HCT116 (cell line): ENCODE results near the gene NCAPD3. TPM values are rescaled to one million over a fixed set of nuclear protein-coding genes. Genes with fewer than 3 reads are reported as not detected.

Experiments
- ATAC-seq: fragments of 200-7000 bp; cut with Tn5 transposase; 2 replicates; pipeline ENCODE4 v1.9.1; 2020; ENCODE audit warnings: mild to moderate bottlenecking, moderate library complexity
- BruUV-seq: library from RNA; stranded (reverse); fragments of 400-500 nt; replicated peaks from 2 replicates; lab custom pipeline; 2021; lab: Mats Ljungman, UMichigan
- CTCF ChIA-PET: fragments of 300-600 bp; sonication (Branson Sonifier 250); formaldehyde crosslinking; loops from one replicate; lab custom pipeline; 2021; ENCODE audit warnings: antibody characterized with exemption; lab: Charles Lee
- POLR2A ChIA-PET: fragments of 300-600, 350-600 bp; sonication (Branson Sonifier 250); formaldehyde crosslinking; loops from one replicate; lab custom pipeline; 2021; ENCODE audit warnings: antibody characterized with exemption; lab: Charles Lee
- RAD21 ChIA-PET, 2 experiments: fragments of 300-600 bp; sonication (Branson Sonifier 250); formaldehyde crosslinking; loops; one replicate each; lab custom pipeline; 2023; ENCODE audit warnings: low total read pairs in 2 of 2; ENCODE audit not compliant: uncharacterized antibody in 2 of 2, unreplicated experiment in 2 of 2, low non-redundant PET in 1 of 2; lab: Charles Lee
- DNase-seq: peaks from one replicate; pipeline ENCODE4 v3.0.0-alpha.2; 2010; ENCODE audit warnings: low read depth, low spot score
- H2AFZ ChIP-seq: fragments of 200-600 bp; shearing (Covaris generic), sonication (generic); 2 replicates; pipeline ENCODE4 v1.6.1; 2017; ENCODE audit warnings: low read depth, mixed run types, mixed read lengths, antibody characterized with exemption, low read length; ENCODE audit not compliant: poor library complexity, severe bottlenecking
- H3K27ac ChIP-seq: 2 replicates; pipeline ENCODE4 v1.5.1; 2012; ENCODE audit warnings: low read depth, low read length
- H3K27me3 ChIP-seq: fragments of 200-600 bp; sonication (generic); 2 replicates; pipeline ENCODE4 v1.6.1; 2016; ENCODE audit warnings: mixed run types, low read length, mixed read lengths; ENCODE audit not compliant: insufficient read depth
- H3K36me3 ChIP-seq, 2 experiments: fragments of 200-500 bp in 1 of 2; fragments of 200-600 bp in 1 of 2; sonication (Bioruptor generic) in 1 of 2; sonication (generic) in 1 of 2; 2 replicates each; pipeline versions ENCODE4 v1.5.1 to v1.6.1; 2014 to 2016; ENCODE audit warnings: low read length in 2 of 2, inconsistent platforms in 1 of 2, mixed read lengths in 1 of 2, mixed run types in 1 of 2; ENCODE audit not compliant: insufficient read depth in 2 of 2, control insufficient read depth in 1 of 2
- H3K4me1 ChIP-seq, 2 experiments: fragments of 200-600 bp in 1 of 2; sonication (generic) in 1 of 2; 2 replicates each; pipeline versions ENCODE4 v1.5.1 to v1.6.1; 2012 to 2017; ENCODE audit warnings: low read length in 2 of 2, inconsistent platforms in 1 of 2, mild to moderate bottlenecking in 1 of 2, mixed read lengths in 1 of 2, mixed run types in 1 of 2, moderate library complexity in 1 of 2; ENCODE audit not compliant: insufficient read depth in 2 of 2, control insufficient read depth in 1 of 2
- H3K4me2 ChIP-seq: fragments of 200-600 bp; sonication (generic); 2 replicates; pipeline ENCODE4 v1.6.1; 2017; ENCODE audit warnings: mixed run types, low read length, mixed read lengths
- H3K4me3 ChIP-seq, 2 experiments: fragments of 200-600 bp in 1 of 2; sonication (generic) in 1 of 2; replicated peaks in 1 of 2; 2 replicates each; pipeline ENCODE4 v1.5.1; 2011 to 2016; ENCODE audit warnings: low read length in 2 of 2, control low read depth in 1 of 2, low read depth in 1 of 2, mild to moderate bottlenecking in 1 of 2, mixed read lengths in 1 of 2, mixed run types in 1 of 2
- H3K79me2 ChIP-seq: fragments of 200-600 bp; sonication (generic); 2 replicates; pipeline ENCODE4 v1.6.1; 2017; ENCODE audit warnings: mild to moderate bottlenecking, mixed run types, low read length, moderate library complexity, mixed read lengths; ENCODE audit not compliant: insufficient read depth
- H3K9ac ChIP-seq: fragments of 200-600 bp; sonication (generic); 2 replicates; pipeline ENCODE4 v1.6.1; 2016; ENCODE audit warnings: low read length, mixed read lengths
- H3K9me2 ChIP-seq: fragments of 200-600 bp; sonication (generic), shearing (Covaris generic); 2 replicates; pipeline ENCODE4 v1.6.1; 2017; ENCODE audit warnings: mixed run types, mild to moderate bottlenecking, moderate library complexity; ENCODE audit not compliant: insufficient read depth
- H3K9me3 ChIP-seq, 2 experiments: fragments of 200-500 bp in 1 of 2; fragments of 200-600 bp in 1 of 2; sonication (Bioruptor generic) in 1 of 2; sonication (generic) in 1 of 2; 2 replicates each; pipeline ENCODE4 v1.6.1; 2014 to 2017; ENCODE audit warnings: low read length in 2 of 2, mixed read lengths in 2 of 2, inconsistent platforms in 1 of 2, low read depth in 1 of 2, mild to moderate bottlenecking in 1 of 2, mixed run types in 1 of 2, moderate library complexity in 1 of 2; ENCODE audit not compliant: control insufficient read depth in 1 of 2, insufficient read depth in 1 of 2
- H4K20me1 ChIP-seq: fragments of 200-600 bp; sonication (generic), shearing (Covaris generic); 2 replicates; pipeline ENCODE4 v1.6.1; 2017; ENCODE audit warnings: mixed run types, mild to moderate bottlenecking, moderate library complexity; ENCODE audit not compliant: insufficient read depth
- ATF3 ChIP-seq: IDR thresholded peaks from 2 replicates; pipeline ENCODE4 v1.6.1; 2012
- CBX3 ChIP-seq: IDR thresholded peaks from 2 replicates; pipeline ENCODE4 v1.6.1; 2012; ENCODE audit warnings: low read depth
- CTCF ChIP-seq, 3 experiments: fragments of 200-600 bp in 1 of 3; sonication (generic) in 1 of 3; IDR thresholded peaks in 2 of 3; conservative IDR thresholded peaks in 1 of 3; 2 replicates each; pipeline ENCODE4 v1.5.1; 2012 to 2017; ENCODE audit warnings: low read depth in 2 of 3, low read length in 2 of 3, antibody characterized with exemption in 1 of 3, borderline replicate concordance in 1 of 3, control low read depth in 1 of 3, mild to moderate bottlenecking in 1 of 3, mixed read lengths in 1 of 3, mixed run types in 1 of 3, moderate library complexity in 1 of 3; ENCODE audit not compliant: insufficient read depth in 1 of 3
- EGR1 ChIP-seq: IDR thresholded peaks from 2 replicates; pipeline ENCODE4 v1.6.1; 2012; ENCODE audit warnings: low read depth
- ELF1 ChIP-seq: IDR thresholded peaks from 2 replicates; pipeline ENCODE4 v1.6.1; 2012; ENCODE audit warnings: low read depth, borderline replicate concordance
- EZH2 ChIP-seq: fragments of 200-600 bp; sonication (generic); IDR thresholded peaks from 2 replicates; pipeline ENCODE4 v1.6.1; 2017; ENCODE audit warnings: antibody characterized with exemption, mixed run types
- EZH2phosphoT487 ChIP-seq: fragments of 200-600 bp; IDR thresholded peaks from 2 replicates; pipeline ENCODE4 v1.6.1; 2018; ENCODE audit warnings: antibody characterized with exemption, borderline replicate concordance
- MAX ChIP-seq: IDR thresholded peaks from 2 replicates; pipeline ENCODE4 v1.6.1; 2012
- POLR2A ChIP-seq: IDR thresholded peaks from 2 replicates; pipeline ENCODE4 v1.7.0; 2011; ENCODE audit warnings: borderline replicate concordance; ENCODE audit not compliant: insufficient read depth, insufficient read length; ENCODE audit errors: extremely low read depth
- RAD21 ChIP-seq: IDR thresholded peaks from 2 replicates; pipeline ENCODE4 v1.6.1; 2012; ENCODE audit warnings: low read depth, mild to moderate bottlenecking
- SP1 ChIP-seq: IDR thresholded peaks from 2 replicates; pipeline ENCODE4 v1.6.1; 2012; ENCODE audit warnings: low read depth
- SRF ChIP-seq: IDR thresholded peaks from 2 replicates; pipeline ENCODE4 v1.6.1; 2012; ENCODE audit warnings: low read depth
- TCF7L2 ChIP-seq: IDR thresholded peaks from 2 replicates; pipeline ENCODE4 v1.7.0; 2011; ENCODE audit warnings: borderline replicate concordance, inconsistent platforms; ENCODE audit not compliant: insufficient read depth, insufficient read length; ENCODE audit errors: extremely low read depth
- YY1 ChIP-seq: IDR thresholded peaks from 2 replicates; pipeline ENCODE4 v1.6.1; 2011; ENCODE audit warnings: low read length, low read depth, moderate library complexity, mild to moderate bottlenecking; ENCODE audit not compliant: insufficient replicate concordance; ENCODE audit errors: extremely low read depth
- ZBTB33 ChIP-seq: IDR thresholded peaks from 2 replicates; pipeline ENCODE4 v1.6.1; 2011; ENCODE audit warnings: mild to moderate bottlenecking, low read length, moderate library complexity; ENCODE audit not compliant: insufficient replicate concordance; ENCODE audit errors: extremely low read depth
- ZNF274 ChIP-seq: fragments of 200-500 bp; sonication (Bioruptor generic); IDR thresholded peaks from 2 replicates; pipeline ENCODE4 v1.6.1; 2014; ENCODE audit warnings: mild to moderate bottlenecking, low read depth, low read length, inconsistent platforms
- intact Hi-C: fragments of 100-400 bp; cut with micrococcal nuclease; formaldehyde crosslinking; loops from 2 replicates; pipeline ENCODE4 v1.10.0; 2022
- total RNA-seq: library from RNA; stranded (reverse); gene quantifications from one replicate; pipeline ENCODE4 v1.2.1, GENCODE V29; 2021; ENCODE audit not compliant: unreplicated experiment

Gene NCAPD3
- total RNA-seq, 1 experiment from 2014 or later = 71.0 TPM

- Histone ChIP-seq H3K4me1 (no peaks in the 10 kb centered on the region), H4K20me1 (no peaks in the 10 kb centered on the region), H3K4me2 (no peak overlapping the region), H3K9me2 (no peaks in the 10 kb centered on the region), H3K36me3 (peaks cover 51 to 67% of the 10 kb centered on the region in 2 experiments)
- BruUV-seq = no TSS peak
- POLR2A ChIA-PET = no interaction called here
- TF ChIP-seq POLR2A = no peak
- TF ChIP-seq, all 23 proteins: peak for 0
- intact Hi-C loops = no loop called here
- DNase-seq (no peak), ATAC-seq (no peak)
- Histone ChIP-seq H2AFZ (no peak overlapping the region), H3K4me3 (no peak overlapping the region), H3K27ac (no peak overlapping the region), H3K79me2 (peaks cover 40% of the 10 kb centered on the region), H3K27me3 (no peaks in the 10 kb centered on the region), H3K9ac (no peak overlapping the region), H3K9me3 (no peaks in the 10 kb centered on the region)
- ChIA-PET RAD21 (no interaction called here), CTCF (no interaction called here)
Measured at GRCh38 chr11:134206185-134206584, 17.6 kb downstream of the NCAPD3 start.

- Histone ChIP-seq H3K4me1 (no peaks in the 10 kb centered on the region), H3K36me3 (peaks cover 52 to 72% of the 10 kb centered on the region in 2 experiments), H3K4me2 (no peak overlapping the region), H3K9me3 (no peaks in the 10 kb centered on the region), H4K20me1 (no peaks in the 10 kb centered on the region), H3K79me2 (peaks cover 36% of the 10 kb centered on the region), H3K9ac (no peak overlapping the region), H3K27me3 (no peaks in the 10 kb centered on the region), H2AFZ (no peak overlapping the region), H3K27ac (no peak overlapping the region), H3K9me2 (no peaks in the 10 kb centered on the region), H3K4me3 (no peak overlapping the region)
- no TSS peak for BruUV-seq
- ChIA-PET POLR2A (no interaction called here), CTCF (no interaction called here), RAD21 (no interaction called here)
- ATAC-seq (no peak), DNase-seq (no peak)
- intact Hi-C loops = no loop called here
- TF ChIP-seq ZBTB33 = no peak
- TF ChIP-seq YY1 = no peak
- no peak for TF ChIP-seq TCF7L2
- TF ChIP-seq MAX = no peak
- no peak for TF ChIP-seq CTCF (IDR thresholded peaks at IDR 0.05 in 2 of 3, conservative IDR thresholded peaks at IDR 0.05 in 1 of 3; ENCODE audit: borderline replicate concordance in 1 of 3, insufficient read depth in 1 of 3, low read depth in 2 of 3, low read length in 2 of 3)
- no peak for TF ChIP-seq EZH2phosphoT487
- no peak for TF ChIP-seq POLR2A
- TF ChIP-seq SRF = no peak
- no peak for TF ChIP-seq EZH2
- TF ChIP-seq ATF3 = no peak
- TF ChIP-seq EGR1 = no peak
- TF ChIP-seq RAD21 = no peak
- TF ChIP-seq SP1 = no peak
- no peak for TF ChIP-seq CBX3
- no peak for TF ChIP-seq ZNF274
- TF ChIP-seq ELF1 = no peak
Measured at GRCh38 chr11:134205729-134206128, 18.0 kb downstream of the NCAPD3 start.
